HG03175 (cell line): Measurements from ENCODE around the gene STMP1.
A peak's percentile ranks its signal among the peaks of the same experiment; 100 is the strongest.
"Not testable (repeated sequence)": the region's sequence is repeated elsewhere in the genome, so short reads cannot be mapped to it uniquely, and the experiment has no call there.

Source experiments
- ATAC-seq: cut with Tn5 transposase; IDR thresholded peaks from one replicate; pipeline ENCODE4 v1.9.1; 2021; ENCODE audit warnings: mild to moderate bottlenecking, moderate library complexity; ENCODE audit not compliant: unreplicated experiment

Gene STMP1

GRCh38 chr7:135664046-135664589, 1.8 kb downstream of the STMP1 start:
- ATAC-seq = no peak

- ATAC-seq = no peak
Measured at GRCh38 chr7:135665042-135665441, 2.7 kb downstream of the STMP1 start.

DNA sequence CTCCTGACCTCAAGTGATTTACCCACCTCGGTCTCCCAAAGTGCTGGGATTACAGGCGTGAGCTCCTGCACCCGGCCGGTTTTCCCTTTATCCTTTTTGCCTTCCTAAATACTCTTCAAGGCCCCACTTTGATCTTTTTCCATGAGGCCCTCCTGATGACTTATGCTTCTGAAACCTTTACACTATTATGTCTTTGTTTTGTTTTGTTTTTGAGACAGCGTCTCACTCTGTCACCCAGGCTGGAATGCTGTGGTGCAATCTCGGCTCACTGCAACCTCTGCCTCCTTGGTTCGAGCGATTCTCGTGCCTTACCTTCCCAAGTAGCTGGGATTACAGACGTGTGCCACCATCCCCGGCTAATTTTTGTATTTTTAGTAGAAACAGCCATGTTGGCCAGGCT, 3.8 kb downstream of the STMP1 start:
- no peak for ATAC-seq

DNA sequence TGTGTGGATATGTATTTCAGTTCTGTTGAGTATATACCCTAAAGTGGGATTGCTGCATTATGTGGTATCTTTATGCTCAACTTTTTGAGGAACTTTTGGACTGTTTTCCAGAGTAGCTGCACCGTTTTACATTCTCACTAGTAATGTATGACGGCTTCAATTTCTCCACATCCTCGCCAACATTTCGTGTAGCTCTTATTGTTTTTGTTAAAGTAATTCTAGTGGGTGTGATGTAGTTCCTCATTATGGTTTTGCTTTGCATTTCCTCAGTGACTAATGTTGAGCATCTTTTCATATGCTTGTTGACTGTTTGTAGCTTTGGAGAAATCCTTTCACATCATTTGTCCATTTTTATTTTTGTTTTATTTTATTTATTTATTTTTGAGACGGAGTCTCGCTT, 4.5 kb downstream of the STMP1 start:
- no peak for ATAC-seq

- not testable (repeated sequence) for ATAC-seq
Measured at GRCh38 chr7:135667626-135668025, 5.3 kb downstream of the STMP1 start.

- ATAC-seq = not testable (repeated sequence)
Measured at GRCh38 chr7:135668852-135669395, 6.6 kb downstream of the STMP1 start.

- ATAC-seq = no peak
Measured at GRCh38 chr7:135669774-135670173, 7.5 kb downstream of the STMP1 start.

- no peak for ATAC-seq
Measured at GRCh38 chr7:135670179-135670578, 7.9 kb downstream of the STMP1 start.

DNA sequence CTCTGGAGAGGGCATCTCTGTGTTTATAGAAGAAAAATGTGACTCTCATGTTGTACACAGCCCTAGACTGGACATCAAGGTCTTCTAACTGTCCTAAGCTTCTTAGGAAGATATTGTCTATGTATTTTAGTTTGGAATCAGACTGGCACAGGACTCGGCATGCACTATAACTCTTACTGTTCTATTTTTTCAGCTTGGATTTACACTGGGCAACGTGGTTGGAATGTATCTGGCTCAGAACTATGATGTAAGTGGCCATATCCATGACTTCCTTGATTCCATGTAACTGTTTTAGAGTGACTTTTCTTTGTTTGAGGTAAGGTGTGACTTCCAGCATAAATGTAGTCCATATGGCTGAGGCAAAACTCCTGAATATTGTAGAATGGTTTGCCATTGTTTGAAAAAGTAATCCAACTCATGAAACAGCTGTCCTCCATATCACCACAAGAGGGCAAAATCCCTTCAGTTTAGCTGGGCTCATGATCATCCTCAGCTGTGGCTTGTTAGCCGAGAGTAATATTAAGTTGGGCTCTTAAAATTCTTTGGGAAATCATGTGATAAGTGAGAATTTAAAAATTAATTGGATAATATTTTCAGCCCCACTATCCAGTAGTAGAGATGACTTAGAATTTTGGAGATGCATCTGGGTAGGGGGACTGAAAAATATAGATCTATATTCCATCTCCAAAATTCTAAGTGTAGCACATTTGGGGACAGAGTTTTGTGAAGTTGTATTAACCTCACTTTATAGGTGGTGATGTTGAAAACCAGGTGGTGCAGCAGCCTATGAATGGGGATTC, 10.4 kb downstream of the STMP1 start:
- peak; percentile 76 for ATAC-seq

DNA sequence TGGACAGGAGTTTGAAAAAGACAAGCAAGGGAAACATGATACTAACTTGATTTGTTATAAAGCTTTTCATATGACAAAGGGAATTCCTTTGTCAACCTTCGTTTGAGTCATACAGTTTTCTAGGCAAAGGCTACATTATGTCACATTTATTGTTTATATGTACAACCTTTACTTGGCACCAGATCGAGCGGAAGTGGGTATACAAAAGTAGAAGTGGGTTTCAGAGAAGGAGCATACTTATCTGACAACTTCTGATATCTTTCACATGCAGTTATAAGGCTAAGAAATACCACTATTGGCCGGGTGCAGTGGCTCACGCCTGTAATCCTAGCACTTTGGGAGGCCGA, 11.0 kb downstream of the STMP1 start:
- ATAC-seq = no peak

DNA sequence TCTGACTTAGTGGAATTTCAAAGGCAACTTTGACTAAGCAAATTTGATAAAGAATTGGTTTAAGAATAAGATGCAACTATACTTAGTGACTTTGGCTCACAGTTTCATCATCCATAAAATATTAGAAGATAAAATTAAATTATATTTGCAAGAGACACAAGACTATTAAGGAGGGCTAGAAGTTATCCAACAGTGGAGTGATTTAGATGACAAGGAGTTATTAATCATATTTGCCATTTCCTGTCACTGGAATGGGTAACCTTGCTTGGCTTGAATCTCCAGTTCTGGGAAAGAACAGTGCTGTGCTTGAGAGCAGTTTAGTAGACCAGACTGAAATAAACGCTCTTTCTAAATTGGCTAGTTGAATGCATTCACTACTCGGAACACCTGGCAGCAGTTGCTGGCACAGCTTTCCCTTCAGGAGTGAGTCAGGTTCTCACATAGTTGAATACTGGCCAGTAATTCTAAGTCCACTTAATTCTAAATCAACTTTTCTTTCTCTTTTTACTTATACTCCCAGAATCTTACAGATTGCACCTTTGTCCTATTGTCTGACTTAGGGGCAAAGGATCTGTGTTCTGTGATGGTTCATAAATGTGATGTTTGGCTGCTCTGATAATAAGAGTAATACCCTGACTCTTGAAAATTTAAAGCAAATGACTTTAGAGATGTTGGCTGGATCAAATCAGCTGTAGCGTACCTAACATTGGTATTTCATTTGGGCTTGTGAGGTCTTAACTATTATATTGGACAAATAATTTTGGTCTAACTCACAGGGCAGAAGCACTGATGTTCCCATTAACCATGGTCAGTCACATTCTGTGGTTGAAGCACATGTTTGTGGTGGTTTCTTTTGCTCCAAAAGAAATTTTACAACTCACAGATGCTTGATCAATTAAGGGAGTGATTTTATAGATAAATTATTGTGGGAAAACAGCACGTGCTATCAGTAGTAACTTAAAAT, 16.6 kb downstream of the STMP1 start:
- no peak for ATAC-seq

DNA sequence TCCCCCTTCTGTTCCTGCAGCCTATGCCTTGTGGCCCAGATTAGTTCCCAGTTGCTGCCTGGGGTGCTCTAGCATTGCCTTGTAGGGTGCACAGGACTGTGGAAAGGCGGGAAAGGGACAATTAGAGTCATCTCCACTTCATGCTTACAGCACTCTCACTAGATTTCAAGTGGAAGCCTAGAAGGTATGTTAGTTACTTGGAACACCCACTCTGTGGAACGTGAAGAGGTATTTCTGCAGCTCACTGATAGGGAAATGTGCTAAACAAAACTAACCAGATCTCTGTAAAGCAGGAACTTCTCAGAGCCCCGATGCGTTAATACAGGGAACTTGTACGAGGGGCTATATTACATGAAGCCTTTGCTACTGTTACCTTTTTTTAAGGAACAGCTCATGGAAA, 19.4 kb downstream of the STMP1 start:
- no peak for ATAC-seq

DNA sequence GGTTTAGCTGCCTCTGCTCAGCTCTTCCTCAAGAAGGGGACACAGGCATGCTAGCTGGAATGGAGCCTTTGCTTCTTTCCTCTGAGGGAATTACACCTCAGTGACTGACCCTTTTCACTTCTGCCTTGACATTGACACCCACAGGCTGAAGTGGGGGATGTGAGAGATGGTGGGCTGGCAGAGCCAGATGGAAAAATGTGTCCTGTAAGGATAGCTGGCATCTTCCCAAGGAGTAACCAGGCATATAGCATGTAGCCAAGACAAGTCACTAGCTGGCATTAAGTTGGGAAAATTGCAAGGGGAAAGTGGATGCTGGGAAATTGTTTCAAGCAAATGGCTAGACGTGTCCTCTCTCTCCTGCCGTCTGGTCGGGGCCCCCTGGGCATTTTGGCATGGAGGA, 19.9 kb downstream of the STMP1 start:
- no peak for ATAC-seq

GRCh38 chr7:135683609-135684008, 21.3 kb downstream of the STMP1 start:
- ATAC-seq = no peak

GRCh38 chr7:135684136-135684535, 21.8 kb downstream of the STMP1 start:
- no peak for ATAC-seq

DNA sequence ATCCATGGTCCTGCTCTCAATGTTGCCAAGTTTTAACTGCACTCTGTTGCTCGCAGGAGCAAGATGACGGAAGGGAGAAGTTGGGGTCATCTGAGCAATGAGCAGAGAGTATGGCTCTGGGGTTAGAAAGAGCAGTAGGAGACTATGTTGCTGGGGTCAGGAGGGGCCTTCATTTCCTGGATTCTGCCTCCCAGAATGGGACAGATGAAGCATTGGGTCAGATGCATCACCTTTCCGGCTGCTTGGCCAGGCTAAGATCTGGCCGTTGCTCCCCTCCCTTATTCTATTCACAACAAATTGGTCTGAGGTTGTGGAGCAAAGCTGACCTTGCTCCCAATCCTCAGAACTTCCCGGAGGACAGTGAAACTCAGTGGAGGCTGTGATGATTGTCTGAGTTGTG, 22.4 kb downstream of the STMP1 start:
- ATAC-seq = no peak

DNA sequence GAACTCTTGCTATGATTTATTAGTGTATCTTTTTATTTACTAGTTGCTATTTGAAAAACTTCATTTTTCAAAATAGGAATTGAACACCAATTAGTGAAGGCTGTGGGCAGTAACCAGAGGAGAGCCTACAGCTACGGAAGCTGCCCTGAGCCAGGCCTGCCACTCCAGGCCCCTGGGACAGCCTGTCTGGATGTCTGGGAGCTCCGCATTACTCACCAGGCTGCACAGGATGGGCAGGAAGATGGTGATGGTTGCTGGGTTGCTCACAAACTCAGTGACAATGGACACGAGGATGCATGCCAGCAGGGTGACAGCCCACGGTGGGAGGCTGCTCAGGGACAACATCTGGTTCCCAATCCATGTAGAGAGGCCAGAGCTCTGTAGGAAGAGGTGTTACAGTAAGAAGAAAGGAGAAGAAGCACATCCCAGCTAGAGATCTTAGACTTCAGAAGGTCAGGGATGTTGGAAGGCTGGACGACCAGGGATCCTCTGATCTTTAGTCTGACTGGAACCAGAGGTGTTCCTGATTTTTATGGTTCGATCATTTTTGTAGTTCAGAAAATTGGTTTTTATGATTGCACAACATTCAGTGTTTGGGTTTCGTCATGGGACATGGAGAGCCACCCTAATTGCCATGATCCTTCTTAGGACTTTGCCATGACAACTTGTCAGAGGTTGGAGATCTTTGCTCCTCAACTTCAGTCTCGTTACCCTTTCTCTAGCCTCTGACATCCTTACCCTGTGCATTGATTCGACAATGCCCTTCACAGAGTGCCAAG, 23.2 kb downstream of the STMP1 start:
- ATAC-seq = no peak

DNA sequence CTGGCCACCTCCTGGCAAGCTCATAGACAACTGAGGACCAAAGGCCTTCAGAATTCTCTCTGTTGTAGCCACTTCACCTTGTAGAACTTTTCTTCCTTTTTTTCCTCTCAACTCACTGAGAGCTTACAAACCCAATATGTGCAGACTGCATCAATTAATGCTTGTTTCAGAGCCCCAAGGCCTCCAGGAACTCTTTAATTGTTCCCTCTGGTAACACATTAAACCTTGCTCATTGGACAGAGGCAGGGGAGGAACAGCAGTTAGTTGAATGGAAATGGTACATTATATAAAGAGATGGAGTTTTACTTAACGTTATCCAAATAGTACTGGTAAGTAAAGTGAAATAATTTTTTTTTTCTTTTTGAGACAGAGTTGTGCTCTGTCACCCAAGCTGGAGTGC, 25.2 kb downstream of the STMP1 start:
- no peak for ATAC-seq

DNA sequence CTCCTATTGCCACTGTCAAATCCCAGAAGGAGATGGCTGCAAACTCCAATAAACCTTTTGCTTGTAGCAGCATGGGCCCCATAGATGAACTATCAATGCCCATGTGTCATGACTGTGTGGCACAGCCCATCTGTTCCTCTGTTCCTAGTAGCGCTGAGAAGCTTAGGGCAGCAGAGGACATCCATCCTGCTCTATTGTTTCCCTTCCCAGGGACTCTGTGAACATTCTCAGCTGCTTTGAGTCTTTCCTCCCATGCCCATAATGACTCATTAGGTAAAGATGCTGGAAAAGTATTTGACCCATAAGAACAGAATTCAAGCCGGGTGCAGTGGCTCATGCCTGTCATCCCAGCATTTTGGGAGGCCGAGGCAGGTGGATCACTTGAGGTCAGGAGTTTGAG, 28.3 kb downstream of the STMP1 start:
- ATAC-seq = no peak

- no peak for ATAC-seq
Measured at GRCh38 chr7:135692055-135692454, 29.7 kb downstream of the STMP1 start.

DNA sequence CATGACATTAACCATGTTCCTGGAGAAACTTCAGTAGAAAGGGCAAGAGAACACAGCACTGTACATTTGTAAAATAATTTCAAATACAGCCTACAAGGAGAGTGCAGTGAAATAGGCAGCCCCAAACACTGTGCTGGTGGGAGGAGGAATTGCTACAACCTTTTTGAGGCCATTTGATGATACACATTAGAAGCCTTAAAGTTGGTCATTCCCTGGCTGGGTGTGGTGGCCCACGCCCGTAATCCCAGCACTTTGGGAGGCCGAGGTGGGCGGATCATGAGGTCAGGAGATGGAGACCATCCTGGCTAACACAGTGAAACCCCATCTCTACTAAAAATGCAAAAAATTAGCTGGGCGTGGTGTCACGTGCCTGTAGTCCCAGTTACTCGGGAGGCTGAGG, 30.3 kb downstream of the STMP1 start:
- ATAC-seq = not testable (repeated sequence)
